ENCODE measurements around the gene SEMA3F. TPM values are rescaled to one million over a fixed set of nuclear protein-coding genes. Genes with fewer than 3 reads are reported as not detected.

SEMA3F gene
- total RNA-seq, 2 donors from 2014 or later, result 14.7 to 24.0 TPM

- intact Hi-C loops (cut with DNase I), result no loop called here
Observed at GRCh38 chr3:50233176-50233575, 78.1 kb downstream of the SEMA3F start.

GRCh38 chr3:50235716-50236483 lies 80.8 kb downstream of the SEMA3F start, which contains the start of gene GNAI2:
TSS of gene GNAI2 (plus strand) at chr3:50236204. CDS start at chr3:50236336, 132 bp downstream.
- H3K36me3 ChIP-seq, result no peaks in the 10 kb centered on the region
- intact Hi-C loops (cut with DNase I), result no loop called here
- no peaks in the 10 kb centered on the region for H3K27me3 ChIP-seq
- no peak for TF ChIP-seq CTCF (IDR thresholded peaks at IDR 0.05)
- H3K4me1 ChIP-seq, result peaks cover 31% of the 10 kb centered on the region
- peak; percentile 98 for DNase-seq
- peak within 1 kb of the TSS; percentile 52 for H3K4me3 ChIP-seq
- peak within 1 kb of the TSS; percentile 82 for H3K27ac ChIP-seq
- H3K9ac ChIP-seq (ENCODE audit: low read depth in 2 of 2, low read length in 2 of 2), result peak within 1 kb of the TSS; percentile 61 to 89
- H3K9me3 ChIP-seq, result no peaks in the 10 kb centered on the region

More at GRCh38 chr3:50233176-50233575, 78.1 kb downstream of the SEMA3F start:
- H3K4me1 ChIP-seq, result peaks cover 9% of the 10 kb centered on the region
- DNase-seq, result no peak
- peak overlapping the region in 1 of 2 donors; percentile 44 for H3K9ac ChIP-seq (ENCODE audit: low read depth in 2 of 2, low read length in 2 of 2)
- H3K9me3 ChIP-seq, result no peaks in the 10 kb centered on the region
- no peak overlapping the region for H3K27ac ChIP-seq
- H3K4me3 ChIP-seq, result no peak overlapping the region
- TF ChIP-seq CTCF (IDR thresholded peaks at IDR 0.05), result no peak
- H3K27me3 ChIP-seq, result no peaks in the 10 kb centered on the region
- no peaks in the 10 kb centered on the region for H3K36me3 ChIP-seq

- DNase-seq, result no peak
- intact Hi-C loops (cut with DNase I), result no loop called here
- H3K4me1 ChIP-seq, result peaks cover 31% of the 10 kb centered on the region
Observed at GRCh38 chr3:50236484-50237132, 81.5 kb downstream of the SEMA3F start.

GRCh38 chr3:50237133-50237651 lies 82.1 kb downstream of the SEMA3F start:
- TF ChIP-seq CTCF (IDR thresholded peaks at IDR 0.05), result no peak
- Histone ChIP-seq H3K9me3 (no peaks in the 10 kb centered on the region), H3K9ac (ENCODE audit: low read depth in 2 of 2, low read length in 2 of 2) (peak overlapping the region; percentile 58 to 89), H3K27me3 (no peaks in the 10 kb centered on the region), H3K27ac (peak overlapping the region; percentile 82), H3K36me3 (no peaks in the 10 kb centered on the region), H3K4me1 (peaks cover 31% of the 10 kb centered on the region), H3K4me3 (peak overlapping the region; percentile 52)
- intact Hi-C loops (cut with DNase I), result no loop called here
- no peak for DNase-seq

More at GRCh38 chr3:50236484-50237132, 81.5 kb downstream of the SEMA3F start:
- TF ChIP-seq CTCF (IDR thresholded peaks at IDR 0.05), result no peak
- H3K9ac ChIP-seq (ENCODE audit: low read depth in 2 of 2, low read length in 2 of 2), result peak overlapping the region; percentile 58 to 89
- H3K4me3 ChIP-seq, result peak overlapping the region; percentile 52
- H3K27ac ChIP-seq, result peak overlapping the region; percentile 82
- H3K36me3 ChIP-seq, result no peaks in the 10 kb centered on the region
- no peaks in the 10 kb centered on the region for H3K27me3 ChIP-seq
- no peaks in the 10 kb centered on the region for H3K9me3 ChIP-seq

- no peaks in the 10 kb centered on the region for H3K36me3 ChIP-seq
- peak overlapping the region; percentile 82 for H3K27ac ChIP-seq
- no peak for TF ChIP-seq CTCF (IDR thresholded peaks at IDR 0.05)
- H3K4me3 ChIP-seq, result peak overlapping the region; percentile 52
- H3K9me3 ChIP-seq, result no peaks in the 10 kb centered on the region
- intact Hi-C loops (cut with DNase I), result no loop called here
- H3K9ac ChIP-seq (ENCODE audit: low read depth in 2 of 2, low read length in 2 of 2), result peak overlapping the region; percentile 58 to 89
- H3K27me3 ChIP-seq, result no peaks in the 10 kb centered on the region
- peaks cover 31% of the 10 kb centered on the region for H3K4me1 ChIP-seq
- DNase-seq, result peak; percentile 76
Observed at GRCh38 chr3:50237754-50238548, 82.8 kb downstream of the SEMA3F start.
